ENCODE results near the gene SPOCK1. TPM values are rescaled to one million over a fixed set of nuclear protein-coding genes. Genes with fewer than 3 reads are reported as not detected.

Gene SPOCK1
- total and polyA plus RNA-seq, 3 donors from 2014 or later = 63.8 to 111 (median 101) TPM

- WGBS, 2 donors = 79 to 91% methylated on average over 2 of the region's 2 CpGs
- H3K4me3 ChIP-seq = no peak overlapping the region
- no peaks in the 10 kb centered on the region for H3K9me3 ChIP-seq
- intact Hi-C loops (cut with DNase I; ENCODE audit: low total_unique reads) = no loop called here
- no peaks in the 10 kb centered on the region for H3K27me3 ChIP-seq
- no peaks in the 10 kb centered on the region for H3K4me1 ChIP-seq
- H3K27ac ChIP-seq = no peak overlapping the region
- TF ChIP-seq, protein P1, sequence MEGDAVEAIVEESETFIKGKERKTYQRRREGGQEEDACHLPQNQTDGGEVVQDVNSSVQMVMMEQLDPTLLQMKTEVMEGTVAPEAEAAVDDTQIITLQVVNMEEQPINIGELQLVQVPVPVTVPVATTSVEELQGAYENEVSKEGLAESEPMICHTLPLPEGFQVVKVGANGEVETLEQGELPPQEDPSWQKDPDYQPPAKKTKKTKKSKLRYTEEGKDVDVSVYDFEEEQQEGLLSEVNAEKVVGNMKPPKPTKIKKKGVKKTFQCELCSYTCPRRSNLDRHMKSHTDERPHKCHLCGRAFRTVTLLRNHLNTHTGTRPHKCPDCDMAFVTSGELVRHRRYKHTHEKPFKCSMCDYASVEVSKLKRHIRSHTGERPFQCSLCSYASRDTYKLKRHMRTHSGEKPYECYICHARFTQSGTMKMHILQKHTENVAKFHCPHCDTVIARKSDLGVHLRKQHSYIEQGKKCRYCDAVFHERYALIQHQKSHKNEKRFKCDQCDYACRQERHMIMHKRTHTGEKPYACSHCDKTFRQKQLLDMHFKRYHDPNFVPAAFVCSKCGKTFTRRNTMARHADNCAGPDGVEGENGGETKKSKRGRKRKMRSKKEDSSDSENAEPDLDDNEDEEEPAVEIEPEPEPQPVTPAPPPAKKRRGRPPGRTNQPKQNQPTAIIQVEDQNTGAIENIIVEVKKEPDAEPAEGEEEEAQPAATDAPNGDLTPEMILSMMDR (IDR thresholded peaks at IDR 0.05) = no peak
- no peak for TF ChIP-seq POLR2A (IDR thresholded peaks at IDR 0.05)
- H3K36me3 ChIP-seq (ENCODE audit: low read depth, missing control alignments) = no peaks in the 10 kb centered on the region
- DNase-seq = no peak
Measured at GRCh38 chr5:137004279-137004678, 494.8 kb downstream of the SPOCK1 start.

DNA sequence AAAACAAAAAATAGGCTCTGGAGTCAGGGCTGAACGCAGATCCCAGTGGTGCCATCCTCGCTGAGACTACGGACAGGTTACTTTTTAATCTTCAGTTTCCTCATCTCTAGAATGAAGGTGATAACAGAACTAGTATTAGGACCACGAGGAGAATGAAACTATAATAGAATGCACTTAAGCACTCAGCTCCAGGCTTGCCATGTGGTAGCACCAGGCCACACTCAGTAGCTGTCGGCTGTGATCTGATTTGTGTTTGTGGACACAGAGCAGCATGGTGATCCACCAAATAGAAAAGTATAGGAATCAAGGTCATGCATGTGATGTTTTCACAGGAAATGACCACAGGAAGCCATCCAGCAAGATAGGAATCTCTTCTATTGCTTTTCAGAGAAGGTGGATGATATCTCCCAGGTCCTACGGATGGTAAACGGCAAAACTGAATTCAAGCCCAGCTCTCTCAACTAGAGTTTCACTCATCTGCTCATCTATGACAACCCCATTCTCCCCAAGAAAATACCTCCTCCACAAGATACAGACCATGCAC is 498.0 kb downstream of the SPOCK1 start:
- WGBS, 2 donors = 85 to 95% methylated on average over 7 of the region's 7 CpGs
- Histone ChIP-seq H3K27ac (no peak overlapping the region), H3K36me3 (ENCODE audit: low read depth, missing control alignments) (no peaks in the 10 kb centered on the region), H3K4me3 (no peak overlapping the region), H3K27me3 (no peaks in the 10 kb centered on the region), H3K9me3 (no peaks in the 10 kb centered on the region), H3K4me1 (no peaks in the 10 kb centered on the region)
- TF ChIP-seq, protein P1 (IDR thresholded peaks at IDR 0.05) = no peak
- no peak for TF ChIP-seq POLR2A (IDR thresholded peaks at IDR 0.05)
- DNase-seq = no peak
- intact Hi-C loops (cut with DNase I; ENCODE audit: low total_unique reads) = no loop called here

GRCh38 chr5:136999787-137000186 is 499.3 kb downstream of the SPOCK1 start:
- H3K27ac ChIP-seq = no peak overlapping the region
- no peaks in the 10 kb centered on the region for H3K36me3 ChIP-seq (ENCODE audit: low read depth, missing control alignments)
- TF ChIP-seq, protein P1 (IDR thresholded peaks at IDR 0.05) = no peak
- no peak for TF ChIP-seq POLR2A (IDR thresholded peaks at IDR 0.05)
- intact Hi-C loops (cut with DNase I; ENCODE audit: low total_unique reads) = no loop called here
- no peaks in the 10 kb centered on the region for H3K9me3 ChIP-seq
- DNase-seq = no peak
- H3K27me3 ChIP-seq = no peaks in the 10 kb centered on the region
- no peak overlapping the region for H3K4me3 ChIP-seq
- H3K4me1 ChIP-seq = no peaks in the 10 kb centered on the region
- WGBS, 2 donors = 94 to 96% methylated on average over 5 of the region's 5 CpGs

- H3K27ac ChIP-seq = no peak overlapping the region
- H3K4me1 ChIP-seq = no peaks in the 10 kb centered on the region
- DNase-seq = no peak
- TF ChIP-seq POLR2A (IDR thresholded peaks at IDR 0.05) = no peak
- TF ChIP-seq, protein P1 (IDR thresholded peaks at IDR 0.05) = no peak
- H3K9me3 ChIP-seq = no peaks in the 10 kb centered on the region
- intact Hi-C loops (cut with DNase I; ENCODE audit: low total_unique reads) = no loop called here
- H3K4me3 ChIP-seq = no peak overlapping the region
- H3K36me3 ChIP-seq (ENCODE audit: low read depth, missing control alignments) = no peaks in the 10 kb centered on the region
- 85 to 89% methylated on average over 6 of the region's 6 CpGs for WGBS, 2 donors
- H3K27me3 ChIP-seq = no peaks in the 10 kb centered on the region
Measured at GRCh38 chr5:136998854-136999357, 500.2 kb downstream of the SPOCK1 start.

- peaks cover 16% of the 10 kb centered on the region for H3K4me1 ChIP-seq
- no peak overlapping the region for H3K27ac ChIP-seq
- intact Hi-C loops (cut with DNase I; ENCODE audit: low total_unique reads) = no loop called here
- no peaks in the 10 kb centered on the region for H3K27me3 ChIP-seq
- no peaks in the 10 kb centered on the region for H3K9me3 ChIP-seq
- TF ChIP-seq, protein P1 (IDR thresholded peaks at IDR 0.05) = no peak
- no peak for TF ChIP-seq POLR2A (IDR thresholded peaks at IDR 0.05)
- H3K4me3 ChIP-seq = no peak overlapping the region
- no peaks in the 10 kb centered on the region for H3K36me3 ChIP-seq (ENCODE audit: low read depth, missing control alignments)
- DNase-seq = no peak
- 70 to 72% methylated on average over 5 of the region's 5 CpGs for WGBS, 2 donors
Measured at GRCh38 chr5:136994154-136994553, 505.0 kb downstream of the SPOCK1 start.
